Progenitor cell of endocrine pancreas (in vitro differentiated cells): ENCODE data around the gene LIG1. TPM values are rescaled to one million over a fixed set of nuclear protein-coding genes. Genes with fewer than 3 reads are reported as not detected.

ENCODE experiments used
- DNase-seq: peaks from one replicate; pipeline ENCODE4 v3.0.0; 2021; ENCODE audit warnings: low spot score; ENCODE audit not compliant: unreplicated experiment
- H3K27ac Mint-ChIP-seq: 2 replicates; pipeline ENCODE4 v1.8.0; 2021; ENCODE audit warnings: mild to moderate bottlenecking, moderate library complexity, mixed read lengths
- H3K27me3 Mint-ChIP-seq: 2 replicates; pipeline ENCODE4 v1.8.0; 2021; ENCODE audit warnings: mixed read lengths
- H3K36me3 Mint-ChIP-seq: 2 replicates; pipeline ENCODE4 v1.8.0; 2022; ENCODE audit warnings: mixed read lengths; ENCODE audit not compliant: insufficient read depth
- H3K4me1 Mint-ChIP-seq: 2 replicates; pipeline ENCODE4 v1.8.0; 2021; ENCODE audit warnings: low read depth, mixed read lengths
- H3K4me3 Mint-ChIP-seq: 2 replicates; pipeline ENCODE4 v1.8.0; 2021; ENCODE audit warnings: low read depth, mild to moderate bottlenecking, moderate library complexity, mixed read lengths
- H3K9me3 Mint-ChIP-seq: 2 replicates; pipeline ENCODE4 v1.8.0; 2021; ENCODE audit warnings: low read depth, mixed read lengths
- total RNA-seq: library from RNA; stranded (reverse); gene quantifications from 2 replicates; pipeline ENCODE4 v1.2.1, GENCODE V29; 2021
- TF ChIP-seq, protein P1 (sequence below): fragments of 200-600 bp; sonication (generic); IDR thresholded peaks from one replicate; pipeline ENCODE4 v1.5.0; 2021; ENCODE audit warnings: antibody characterized with exemption, mild to moderate bottlenecking; ENCODE audit not compliant: unreplicated experiment

Gene LIG1
- total RNA-seq, 1 donor from 2014 or later = 90.4 TPM

DNA sequence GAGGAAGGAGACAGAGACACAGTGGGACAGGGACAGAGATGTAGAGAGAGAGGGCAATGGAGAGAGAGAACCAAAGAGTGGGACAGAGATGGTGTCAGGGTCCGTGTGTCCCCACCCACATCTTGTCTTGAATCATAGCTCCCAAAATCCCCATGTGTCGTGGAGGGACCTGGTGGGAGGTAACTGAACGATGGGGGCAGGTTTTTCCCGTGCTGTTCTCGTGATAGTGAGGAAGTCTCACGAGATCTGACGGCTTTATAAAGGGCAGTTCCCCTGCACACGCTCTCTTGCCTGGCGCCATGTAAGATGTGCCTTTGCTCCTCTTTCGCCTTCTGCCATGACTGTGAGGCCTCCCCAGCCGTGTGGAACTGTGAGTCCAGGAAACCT is 52.0 kb downstream of the LIG1 start:
- no peaks in the 10 kb centered on the region for H3K4me1 Mint-ChIP-seq
- no peak for DNase-seq
- H3K27ac Mint-ChIP-seq = no peak overlapping the region
- H3K4me3 Mint-ChIP-seq = no peak overlapping the region
- TF ChIP-seq, protein P1, sequence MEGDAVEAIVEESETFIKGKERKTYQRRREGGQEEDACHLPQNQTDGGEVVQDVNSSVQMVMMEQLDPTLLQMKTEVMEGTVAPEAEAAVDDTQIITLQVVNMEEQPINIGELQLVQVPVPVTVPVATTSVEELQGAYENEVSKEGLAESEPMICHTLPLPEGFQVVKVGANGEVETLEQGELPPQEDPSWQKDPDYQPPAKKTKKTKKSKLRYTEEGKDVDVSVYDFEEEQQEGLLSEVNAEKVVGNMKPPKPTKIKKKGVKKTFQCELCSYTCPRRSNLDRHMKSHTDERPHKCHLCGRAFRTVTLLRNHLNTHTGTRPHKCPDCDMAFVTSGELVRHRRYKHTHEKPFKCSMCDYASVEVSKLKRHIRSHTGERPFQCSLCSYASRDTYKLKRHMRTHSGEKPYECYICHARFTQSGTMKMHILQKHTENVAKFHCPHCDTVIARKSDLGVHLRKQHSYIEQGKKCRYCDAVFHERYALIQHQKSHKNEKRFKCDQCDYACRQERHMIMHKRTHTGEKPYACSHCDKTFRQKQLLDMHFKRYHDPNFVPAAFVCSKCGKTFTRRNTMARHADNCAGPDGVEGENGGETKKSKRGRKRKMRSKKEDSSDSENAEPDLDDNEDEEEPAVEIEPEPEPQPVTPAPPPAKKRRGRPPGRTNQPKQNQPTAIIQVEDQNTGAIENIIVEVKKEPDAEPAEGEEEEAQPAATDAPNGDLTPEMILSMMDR = no peak
- no peaks in the 10 kb centered on the region for H3K9me3 Mint-ChIP-seq
- peaks cover 22% of the 10 kb centered on the region for H3K36me3 Mint-ChIP-seq
- H3K27me3 Mint-ChIP-seq = no peaks in the 10 kb centered on the region

DNA sequence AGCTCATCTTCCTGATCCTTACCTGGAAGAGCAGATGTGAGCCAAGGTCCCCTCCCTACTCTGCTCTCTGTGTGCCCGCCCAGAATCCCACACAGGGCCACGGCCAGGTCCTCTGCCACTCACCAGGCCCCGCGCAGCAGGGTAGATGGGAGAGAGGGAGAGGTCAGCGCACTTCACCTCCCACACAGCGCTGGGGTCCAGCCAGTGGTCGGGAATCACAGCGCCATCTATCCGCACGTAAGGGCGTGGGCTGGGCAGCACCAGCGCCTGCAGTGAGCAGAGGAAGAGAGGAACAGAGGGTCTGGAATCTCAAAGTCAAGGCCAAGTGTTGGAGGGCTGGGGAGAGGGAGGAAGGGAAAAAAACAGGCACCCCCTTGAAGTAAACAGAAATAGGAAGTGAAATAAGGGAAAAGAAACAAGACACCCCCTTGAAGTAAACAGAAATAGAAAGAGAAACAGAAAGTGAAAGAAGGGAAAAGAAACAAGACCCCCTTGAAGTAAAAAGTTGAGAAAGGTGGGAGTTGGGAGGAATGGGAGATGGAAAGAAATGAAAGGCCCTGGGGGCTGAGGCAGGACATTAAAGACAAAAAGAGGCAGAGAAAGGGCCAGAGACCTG is 52.5 kb downstream of the LIG1 start:
- Mint-ChIP-seq H3K27me3 (no peaks in the 10 kb centered on the region), H3K4me3 (no peak overlapping the region), H3K36me3 (peaks cover 22% of the 10 kb centered on the region), H3K9me3 (no peaks in the 10 kb centered on the region), H3K27ac (no peak overlapping the region), H3K4me1 (no peaks in the 10 kb centered on the region)
- TF ChIP-seq, protein P1 = no peak
- DNase-seq = no peak

DNA sequence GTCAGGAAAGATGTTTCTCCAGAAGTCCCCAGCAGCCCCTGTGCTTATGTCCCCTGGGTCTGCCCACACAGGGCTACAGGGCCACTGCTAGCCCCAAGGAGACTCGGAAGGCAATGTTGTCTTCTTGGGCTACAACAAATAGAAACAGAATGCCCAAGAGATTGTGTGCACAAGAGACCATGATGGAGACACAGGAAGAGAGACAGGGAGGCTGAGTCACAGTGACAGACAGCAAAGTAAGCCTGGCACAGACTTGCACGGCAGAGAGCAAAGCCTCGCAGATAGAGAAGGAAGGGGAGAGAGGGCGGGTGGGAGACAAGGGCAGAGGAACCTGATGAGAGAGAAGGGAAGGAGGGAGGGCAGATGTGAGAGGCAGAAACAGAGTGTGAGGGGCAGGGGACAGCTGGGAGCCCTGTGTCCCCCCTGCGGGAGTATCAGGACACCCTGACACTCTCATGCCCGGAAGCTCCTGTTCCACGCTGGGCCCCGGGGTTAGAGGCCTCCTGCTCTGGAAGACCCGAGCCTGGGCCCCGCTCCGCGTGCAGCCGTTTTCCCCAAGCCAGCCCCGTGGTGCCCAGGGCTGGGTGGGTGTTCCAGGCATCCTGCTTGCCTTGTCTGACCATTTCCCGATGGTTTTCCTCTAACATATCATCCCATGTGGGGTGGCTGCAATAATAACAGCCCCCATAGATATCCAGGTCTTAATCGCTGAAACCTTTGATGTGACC is 56.8 kb downstream of the LIG1 start:
- Mint-ChIP-seq H3K27me3 (no peaks in the 10 kb centered on the region), H3K36me3 (peaks cover 7% of the 10 kb centered on the region), H3K9me3 (no peaks in the 10 kb centered on the region), H3K4me3 (no peak overlapping the region), H3K4me1 (no peaks in the 10 kb centered on the region), H3K27ac (no peak overlapping the region)
- no peak for DNase-seq
- TF ChIP-seq, protein P1 = no peak

DNA sequence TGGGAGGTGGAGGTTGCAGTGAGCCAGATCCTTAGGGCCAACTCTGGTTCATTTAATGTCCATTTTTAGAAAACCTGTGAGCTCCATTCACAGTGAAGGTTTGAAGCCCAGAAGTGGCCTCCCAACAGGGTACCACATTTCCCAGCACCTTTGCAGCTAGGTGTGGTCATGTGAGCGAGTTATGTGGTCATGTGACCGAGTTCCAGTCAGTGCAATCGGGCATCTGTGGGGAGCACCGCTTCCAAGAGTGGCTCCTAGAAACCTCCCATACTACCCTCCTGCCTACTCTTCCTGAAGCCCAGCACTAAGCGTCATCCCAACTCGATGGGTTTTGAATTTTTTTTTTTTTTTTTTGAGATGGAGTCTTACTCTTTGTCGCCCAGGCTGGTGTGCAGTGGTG is 58.9 kb downstream of the LIG1 start:
- Mint-ChIP-seq H3K36me3 (peaks cover 2% of the 10 kb centered on the region), H3K4me1 (no peaks in the 10 kb centered on the region), H3K27ac (no peak overlapping the region), H3K27me3 (peaks cover 6% of the 10 kb centered on the region), H3K4me3 (no peak overlapping the region), H3K9me3 (no peaks in the 10 kb centered on the region)
- TF ChIP-seq, protein P1 = no peak
- DNase-seq = no peak

DNA sequence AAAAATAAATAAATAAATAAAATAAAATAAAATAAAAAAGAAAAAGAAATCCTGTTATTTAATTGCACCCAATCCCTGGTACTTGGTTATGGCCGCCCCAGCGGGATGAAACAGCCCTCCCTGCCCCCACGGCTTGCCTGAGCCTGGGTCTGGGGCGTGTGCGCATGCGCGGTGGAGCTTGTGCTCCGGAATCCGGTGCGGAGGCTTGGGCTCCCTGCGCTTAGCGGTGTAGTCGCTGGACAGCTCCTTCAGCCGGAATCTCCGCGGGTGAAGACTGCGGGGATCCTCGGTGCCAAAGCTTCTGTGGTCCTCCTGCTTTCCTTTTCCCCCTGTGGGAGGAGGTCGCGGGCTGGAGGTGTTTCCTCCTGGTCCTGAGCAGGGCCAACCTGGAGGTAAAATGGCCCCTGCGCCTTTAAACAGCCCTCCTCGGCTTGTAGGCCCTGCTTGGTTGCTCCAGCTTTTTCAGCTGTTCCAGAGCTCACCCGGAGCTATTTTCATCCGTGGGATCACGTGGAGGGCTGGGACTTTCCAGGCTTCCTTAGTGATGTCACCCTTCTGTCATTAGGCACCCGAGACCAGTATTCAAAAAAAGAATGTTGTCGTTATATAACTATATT is 59.7 kb downstream of the LIG1 start, which contains the start of gene PLA2G4C:
PLA2G4C (minus strand) TSS at position 468 of the 617 bp plus-strand sequence. CDS start 4,288 bp downstream, outside the sequence.
- DNase-seq = peak; percentile 58
- Mint-ChIP-seq H3K27ac (peak within 1 kb of the TSS; percentile 73), H3K9me3 (no peaks in the 10 kb centered on the region), H3K4me3 (peak within 1 kb of the TSS; percentile 38), H3K36me3 (peaks cover 2% of the 10 kb centered on the region), H3K27me3 (peaks cover 7% of the 10 kb centered on the region), H3K4me1 (no peaks in the 10 kb centered on the region)
- TF ChIP-seq, protein P1 = no peak
